ENCODE results near the gene MSX1. TPM values are rescaled to one million over a fixed set of nuclear protein-coding genes. Genes with fewer than 3 reads are reported as not detected.

MSX1 gene
- polyA plus RNA-seq, 6 donors from 2014 or later, result not detected

- Mint-ChIP-seq H3K4me3 (no peak overlapping the region), H3K27ac (no peak overlapping the region), H3K27me3 (peaks cover 35 to 65% (median 62%) of the 10 kb centered on the region in 3 donors), H3K9me3 (peaks cover 0 to 5% (median 0%) of the 10 kb centered on the region in 7 donors), H3K36me3 (no peaks in the 10 kb centered on the region), H3K4me1 (no peaks in the 10 kb centered on the region)
- ATAC-seq (ENCODE audit: low read depth in 2 of 2), result no peak
- DNase-seq, result no peak
These were observed 22.0 kb downstream of the MSX1 start for GRCh38 chr4:4881432-4881831.

GRCh38 chr4:4884611-4885010 is 25.1 kb downstream of the MSX1 start:
- peaks cover 30 to 62% (median 44%) of the 10 kb centered on the region in 3 donors for H3K27me3 Mint-ChIP-seq
- H3K4me1 Mint-ChIP-seq, result peaks cover 0 to 3% (median 0%) of the 10 kb centered on the region in 3 donors
- no peaks in the 10 kb centered on the region for H3K36me3 Mint-ChIP-seq
- H3K4me3 Mint-ChIP-seq, result no peak overlapping the region
- no peak overlapping the region for H3K27ac Mint-ChIP-seq
- no peak for DNase-seq
- ATAC-seq (ENCODE audit: low read depth in 2 of 2), result no peak
- H3K9me3 Mint-ChIP-seq, result no peaks in the 10 kb centered on the region

- Mint-ChIP-seq H3K4me3 (no peak overlapping the region), H3K27ac (no peak overlapping the region), H3K36me3 (no peaks in the 10 kb centered on the region), H3K9me3 (no peaks in the 10 kb centered on the region), H3K27me3 (peaks cover 23 to 57% (median 36%) of the 10 kb centered on the region in 3 donors), H3K4me1 (peaks cover 0 to 4% (median 3%) of the 10 kb centered on the region in 3 donors)
- DNase-seq (no peak), ATAC-seq (ENCODE audit: low read depth in 2 of 2) (no peak)
These were observed 28.0 kb downstream of the MSX1 start for GRCh38 chr4:4887426-4887825.

GRCh38 chr4:4888695-4889094 is 29.2 kb downstream of the MSX1 start:
- peak in 1 of 2 donors; percentile 20 for ATAC-seq (ENCODE audit: low read depth in 2 of 2)
- no peaks in the 10 kb centered on the region for H3K36me3 Mint-ChIP-seq
- H3K27ac Mint-ChIP-seq, result peak overlapping the region in 1 of 6 donors; percentile 26
- no peak for DNase-seq
- peaks cover 0 to 4% (median 3%) of the 10 kb centered on the region in 3 donors for H3K4me1 Mint-ChIP-seq
- peaks cover 28 to 63% (median 39%) of the 10 kb centered on the region in 3 donors for H3K27me3 Mint-ChIP-seq
- H3K4me3 Mint-ChIP-seq, result no peak overlapping the region
- H3K9me3 Mint-ChIP-seq, result no peaks in the 10 kb centered on the region

GRCh38 chr4:4889781-4890180 is 30.3 kb downstream of the MSX1 start:
- Mint-ChIP-seq H3K27ac (peak overlapping the region in 1 of 6 donors; percentile 89), H3K4me3 (no peak overlapping the region), H3K36me3 (no peaks in the 10 kb centered on the region), H3K4me1 (peaks cover 0 to 4% (median 3%) of the 10 kb centered on the region in 3 donors), H3K27me3 (peaks cover 26 to 65% (median 39%) of the 10 kb centered on the region in 3 donors), H3K9me3 (no peaks in the 10 kb centered on the region)
- DNase-seq, result no peak
- no peak for ATAC-seq (ENCODE audit: low read depth in 2 of 2)

GRCh38 chr4:4890574-4891255 is 31.2 kb downstream of the MSX1 start:
- Mint-ChIP-seq H3K27me3 (peaks cover 26 to 61% (median 35%) of the 10 kb centered on the region in 3 donors), H3K4me1 (peaks cover 0 to 4% (median 3%) of the 10 kb centered on the region in 3 donors), H3K4me3 (no peak overlapping the region), H3K36me3 (peaks cover 0 to under 1% of the 10 kb centered on the region in 2 donors), H3K9me3 (no peaks in the 10 kb centered on the region), H3K27ac (no peak overlapping the region)
- ATAC-seq (ENCODE audit: low read depth in 2 of 2) (no peak), DNase-seq (no peak)

- H3K9me3 Mint-ChIP-seq, result peaks cover 0 to 8% (median 0%) of the 10 kb centered on the region in 7 donors
- no peak overlapping the region for H3K4me3 Mint-ChIP-seq
- ATAC-seq (ENCODE audit: low read depth in 2 of 2) (no peak), DNase-seq (no peak)
- peak overlapping the region in 1 of 6 donors; percentile 17 for H3K27ac Mint-ChIP-seq
- H3K36me3 Mint-ChIP-seq, result peaks cover 0 to 7% of the 10 kb centered on the region in 2 donors
- peaks cover 0 to 10% (median 5%) of the 10 kb centered on the region in 3 donors for H3K4me1 Mint-ChIP-seq
- H3K27me3 Mint-ChIP-seq, result peaks cover 12 to 54% (median 29%) of the 10 kb centered on the region in 3 donors
These were observed 34.3 kb downstream of the MSX1 start for GRCh38 chr4:4893721-4894120.

GRCh38 chr4:4899202-4899925 is 39.9 kb downstream of the MSX1 start:
- Mint-ChIP-seq H3K9me3 (peaks cover 0 to 12% (median 0%) of the 10 kb centered on the region in 7 donors), H3K27me3 (peaks cover 0 to 20% (median under 1%) of the 10 kb centered on the region in 3 donors), H3K36me3 (peaks cover 0 to 7% of the 10 kb centered on the region in 2 donors), H3K27ac (peak overlapping the region in 1 of 6 donors; percentile 2), H3K4me3 (no peak overlapping the region), H3K4me1 (peaks cover 12 to 16% (median 14%) of the 10 kb centered on the region in 3 donors)
- DNase-seq (no peak), ATAC-seq (ENCODE audit: low read depth in 2 of 2) (no peak)

GRCh38 chr4:4901877-4902276 is 42.4 kb downstream of the MSX1 start:
- peaks cover 4 to 22% (median 13%) of the 10 kb centered on the region in 3 donors for H3K27me3 Mint-ChIP-seq
- no peaks in the 10 kb centered on the region for H3K36me3 Mint-ChIP-seq
- peak overlapping the region in 2 of 6 donors; percentile 8 to 45 for H3K27ac Mint-ChIP-seq
- H3K9me3 Mint-ChIP-seq, result peaks cover 0 to 7% (median 0%) of the 10 kb centered on the region in 7 donors
- H3K4me3 Mint-ChIP-seq, result no peak overlapping the region
- H3K4me1 Mint-ChIP-seq, result peaks cover 9 to 16% (median 11%) of the 10 kb centered on the region in 3 donors
- peak; percentile 38 to 47 for ATAC-seq (ENCODE audit: low read depth in 2 of 2)
- peak; percentile 27 for DNase-seq

GRCh38 chr4:4912155-4912554 is 52.7 kb downstream of the MSX1 start:
- H3K27me3 Mint-ChIP-seq, result peaks cover 3 to 30% (median 10%) of the 10 kb centered on the region in 3 donors
- H3K9me3 Mint-ChIP-seq, result peaks cover 0 to 13% (median 2%) of the 10 kb centered on the region in 7 donors
- ATAC-seq (ENCODE audit: low read depth in 2 of 2) (no peak), DNase-seq (no peak)
- no peak overlapping the region for H3K27ac Mint-ChIP-seq
- H3K4me1 Mint-ChIP-seq, result peaks cover 0 to 3% (median 0%) of the 10 kb centered on the region in 3 donors
- H3K36me3 Mint-ChIP-seq, result peaks cover 0 to 10% of the 10 kb centered on the region in 2 donors
- no peak overlapping the region for H3K4me3 Mint-ChIP-seq

GRCh38 chr4:4913147-4913561 is 53.7 kb downstream of the MSX1 start:
- Mint-ChIP-seq H3K4me3 (no peak overlapping the region), H3K36me3 (peaks cover 0 to 20% of the 10 kb centered on the region in 2 donors), H3K27ac (peak overlapping the region in 1 of 6 donors; percentile 66), H3K9me3 (peaks cover 0 to 19% (median 10%) of the 10 kb centered on the region in 7 donors), H3K4me1 (peaks cover 4 to 13% (median 4%) of the 10 kb centered on the region in 3 donors), H3K27me3 (peaks cover 3 to 26% (median 7%) of the 10 kb centered on the region in 3 donors)
- no peak for ATAC-seq (ENCODE audit: low read depth in 2 of 2)
- DNase-seq, result no peak

All from naive B cell (primary cell).